IMR-90 (cell line): ENCODE results near the gene CAND2.

ENCODE experiments used
- CEBPB ChIP-seq: IDR thresholded peaks from 2 replicates; pipeline ENCODE4 v1.6.1; 2012; ENCODE audit warnings: low read depth, low read length, improper control_type of control experiment
- CTCF ChIP-seq: conservative IDR thresholded peaks from 2 replicates; pipeline ENCODE4 v1.5.1; 2012; ENCODE audit warnings: mild to moderate bottlenecking, low read depth, low read length, improper control_type of control experiment
- MAFK ChIP-seq: IDR thresholded peaks from 2 replicates; pipeline ENCODE4 v1.6.1; 2012; ENCODE audit warnings: low read depth, low read length, improper control_type of control experiment
- MAZ ChIP-seq: IDR thresholded peaks from 2 replicates; pipeline ENCODE4 v1.6.1; 2012; ENCODE audit warnings: low read depth, mild to moderate bottlenecking, low read length, improper control_type of control experiment, moderate library complexity, borderline replicate concordance
- MXI1 ChIP-seq: IDR thresholded peaks from 2 replicates; pipeline ENCODE4 v1.6.1; 2012; ENCODE audit warnings: low read depth, mild to moderate bottlenecking, low read length, moderate library complexity, borderline replicate concordance
- NFE2L2 ChIP-seq: fragments of 150-350 bp; IDR thresholded peaks from 2 replicates; pipeline ENCODE4 v1.6.1; 2016; ENCODE audit warnings: low read depth, mild to moderate bottlenecking, low read length
- POLR2A ChIP-seq: IDR thresholded peaks from 2 replicates; pipeline ENCODE4 v1.6.1; 2012; ENCODE audit warnings: mild to moderate bottlenecking, low read depth, low read length
- RAD21 ChIP-seq: IDR thresholded peaks from 2 replicates; pipeline ENCODE4 v1.6.1; 2012; ENCODE audit warnings: low read length, improper control_type of control experiment
- RCOR1 ChIP-seq: IDR thresholded peaks from 2 replicates; pipeline ENCODE4 v1.6.1; 2012; ENCODE audit warnings: mild to moderate bottlenecking, low read length, improper control_type of control experiment; ENCODE audit not compliant: insufficient replicate concordance
- RFX5 ChIP-seq: IDR thresholded peaks from 2 replicates; pipeline ENCODE4 v1.8.0; 2012; ENCODE audit warnings: low read depth, mild to moderate bottlenecking, low read length, moderate library complexity
- SMC3 ChIP-seq: fragments of 150-350 bp; IDR thresholded peaks from 2 replicates; pipeline ENCODE4 v1.6.1; 2016; ENCODE audit warnings: low read depth, mild to moderate bottlenecking, antibody characterized with exemption, low read length, moderate library complexity

- no peak for TF ChIP-seq CTCF
- TF ChIP-seq RAD21: no peak
- TF ChIP-seq POLR2A: no peak
- no peak for TF ChIP-seq MAFK
- TF ChIP-seq SMC3: no peak
- no peak for TF ChIP-seq NFE2L2
- no peak for TF ChIP-seq MAZ
- TF ChIP-seq RCOR1: no peak
- TF ChIP-seq RFX5: no peak
- no peak for TF ChIP-seq MXI1
- TF ChIP-seq CEBPB: no peak
These were observed 44.4 kb upstream of the CAND2 start for GRCh38 chr3:12752102-12752501.
